CD4-positive, CD25-positive, alpha-beta regulatory T cell (primary cell): ENCODE measurements around the gene DNMT1. TPM values are rescaled to one million over a fixed set of nuclear protein-coding genes. Genes with fewer than 3 reads are reported as not detected.
"Not testable (repeated sequence)": the region's sequence is repeated elsewhere in the genome, so short reads cannot be mapped to it uniquely, and the experiment has no call there.

ENCODE experiments used
- ATAC-seq, 2 donors: fragments of 150-1000 bp; cut with Tn5 transposase; one replicate each; pipeline ENCODE4 v1.10.0; 2021; ENCODE audit warnings: low read depth in 2 of 2, moderate number of reproducible peaks in 2 of 2, moderate library complexity in 1 of 2
- DNase-seq, 3 donors: peaks; one replicate each; pipeline versions ENCODE4 v3.0.0 to v3.0.0-alpha.2; 2012 to 2022; ENCODE audit warnings: mixed read lengths in 1 of 3
- H3K27ac ChIP-seq: one replicate; pipeline ENCODE4 v1.7.0; 2013; ENCODE audit warnings: mild to moderate bottlenecking, low read length; ENCODE audit not compliant: insufficient read depth, poor library complexity, severe bottlenecking
- H3K27me3 ChIP-seq: one replicate; pipeline ENCODE4 v1.7.0; 2013; ENCODE audit warnings: low read length; ENCODE audit not compliant: control insufficient read depth, insufficient read depth
- H3K36me3 ChIP-seq: one replicate; pipeline ENCODE4 v1.7.0; 2013; ENCODE audit warnings: mild to moderate bottlenecking, low read length, moderate library complexity; ENCODE audit not compliant: control insufficient read depth, insufficient read depth
- H3K4me1 ChIP-seq: 2 replicates; pipeline ENCODE4 v1.7.0; 2013; ENCODE audit warnings: mild to moderate bottlenecking, low read length; ENCODE audit not compliant: insufficient read depth, control insufficient read depth, poor library complexity, severe bottlenecking
- H3K4me3 ChIP-seq: one replicate; pipeline ENCODE4 v1.7.0; 2013; ENCODE audit warnings: low read depth, mild to moderate bottlenecking, low read length, moderate library complexity
- H3K9me3 ChIP-seq, 2 experiments: 1 replicate in 1 of 2; 2 replicates in 1 of 2; pipeline ENCODE4 v1.7.0; 2013; ENCODE audit warnings: low read length in 2 of 2, mild to moderate bottlenecking in 1 of 2, moderate library complexity in 1 of 2; ENCODE audit not compliant: control insufficient read depth in 2 of 2
- H3K27ac Mint-ChIP-seq, 3 donors: one replicate each; pipeline ENCODE4 v1.8.0; 2020 to 2022; ENCODE audit warnings: mild to moderate bottlenecking in 3 of 3, mixed read lengths in 3 of 3, moderate library complexity in 2 of 3
- H3K27me3 Mint-ChIP-seq: one replicate; pipeline ENCODE4 v1.8.0; 2022; ENCODE audit warnings: mild to moderate bottlenecking, mixed read lengths
- H3K36me3 Mint-ChIP-seq: one replicate; pipeline ENCODE4 v1.8.0; 2020; ENCODE audit warnings: mixed read lengths
- H3K4me1 Mint-ChIP-seq, 4 donors: one replicate each; pipeline ENCODE4 v1.8.0; 2020 to 2022; ENCODE audit warnings: mixed read lengths in 4 of 4, mild to moderate bottlenecking in 1 of 4
- H3K4me3 Mint-ChIP-seq, 4 donors: one replicate each; pipeline ENCODE4 v1.8.0; 2020 to 2022; ENCODE audit warnings: mild to moderate bottlenecking in 4 of 4, mixed read lengths in 4 of 4, moderate library complexity in 3 of 4
- H3K9me3 Mint-ChIP-seq, 7 donors: one replicate each; pipeline ENCODE4 v1.8.0; 2020 to 2022; ENCODE audit warnings: mixed read lengths in 7 of 7, mild to moderate bottlenecking in 3 of 7, moderate library complexity in 2 of 7
- polyA plus RNA-seq, 4 donors: library from polyadenylated mRNA; unstranded; fragments of 300-500 nt; fragmentation: Illumina TruSeq; gene quantifications; one replicate each; pipeline ENCODE4 v1.2.3, GENCODE V29; 2021
- total RNA-seq: library from RNA; stranded (reverse); gene quantifications from one replicate; pipeline ENCODE4 v1.2.3, GENCODE V29; 2022

The DNMT1 gene
- total and polyA plus RNA-seq, 5 donors from 2014 or later, result 78.8 to 259 (median 99.9) TPM

- H3K9me3 Mint-ChIP-seq, result no peaks in the 10 kb centered on the region
- peaks cover 62% of the 10 kb centered on the region for H3K36me3 ChIP-seq
- H3K4me3 Mint-ChIP-seq, result no peak overlapping the region
- no peaks in the 10 kb centered on the region for H3K27me3 Mint-ChIP-seq
- no peaks in the 10 kb centered on the region for H3K27me3 ChIP-seq
- DNase-seq (no peak), ATAC-seq (no peak)
- no peaks in the 10 kb centered on the region for H3K4me1 ChIP-seq
- H3K27ac Mint-ChIP-seq, result no peak overlapping the region
- H3K9me3 ChIP-seq, result no peaks in the 10 kb centered on the region
- H3K4me1 Mint-ChIP-seq, result peaks cover 0 to 8% (median 4%) of the 10 kb centered on the region in 4 donors
- peaks cover 22% of the 10 kb centered on the region for H3K36me3 Mint-ChIP-seq
- H3K4me3 ChIP-seq, result no peak overlapping the region
- no peak overlapping the region for H3K27ac ChIP-seq
Observed at GRCh38 chr19:10180459-10180858, 14.3 kb downstream of the DNMT1 start.

GRCh38 chr19:10180024-10180423 lies 14.7 kb downstream of the DNMT1 start:
- not testable (repeated sequence) for DNase-seq, H3K9me3 ChIP-seq, ATAC-seq, H3K27me3 ChIP-seq, H3K4me3 Mint-ChIP-seq, H3K4me1 Mint-ChIP-seq, H3K9me3 Mint-ChIP-seq, H3K27ac ChIP-seq, H3K4me3 ChIP-seq, H3K27ac Mint-ChIP-seq, H3K27me3 Mint-ChIP-seq, H3K4me1 ChIP-seq
- peaks cover 25% of the 10 kb centered on the region for H3K36me3 Mint-ChIP-seq
- H3K36me3 ChIP-seq, result peaks cover 66% of the 10 kb centered on the region

GRCh38 chr19:10173527-10173926 lies 21.2 kb downstream of the DNMT1 start:
- H3K4me1 Mint-ChIP-seq, result peaks cover 2 to 9% (median 5%) of the 10 kb centered on the region in 4 donors
- DNase-seq (no peak), ATAC-seq (no peak)
- H3K36me3 Mint-ChIP-seq, result peaks cover 38% of the 10 kb centered on the region
- H3K4me3 Mint-ChIP-seq, result no peak overlapping the region
- H3K9me3 Mint-ChIP-seq, result peaks cover 0 to 1% (median 0%) of the 10 kb centered on the region in 7 donors
- Histone ChIP-seq H3K27me3 (no peaks in the 10 kb centered on the region), H3K36me3 (peaks cover 64% of the 10 kb centered on the region), H3K27ac (no peak overlapping the region), H3K9me3 (no peaks in the 10 kb centered on the region), H3K4me1 (no peaks in the 10 kb centered on the region), H3K4me3 (no peak overlapping the region)
- no peaks in the 10 kb centered on the region for H3K27me3 Mint-ChIP-seq
- H3K27ac Mint-ChIP-seq, result peak overlapping the region; percentile 31 to 93 (median 54)

GRCh38 chr19:10168386-10168948 lies 26.3 kb downstream of the DNMT1 start:
- Histone ChIP-seq H3K27me3 (no peaks in the 10 kb centered on the region), H3K27ac (no peak overlapping the region), H3K4me1 (peaks cover 5% of the 10 kb centered on the region), H3K4me3 (no peak overlapping the region), H3K36me3 (peaks cover 63% of the 10 kb centered on the region), H3K9me3 (no peaks in the 10 kb centered on the region)
- peaks cover 0 to 12% (median 8%) of the 10 kb centered on the region in 4 donors for H3K4me1 Mint-ChIP-seq
- no peaks in the 10 kb centered on the region for H3K27me3 Mint-ChIP-seq
- H3K36me3 Mint-ChIP-seq, result peaks cover 31% of the 10 kb centered on the region
- H3K27ac Mint-ChIP-seq, result peak overlapping the region; percentile 52 to 88 (median 71)
- no peak for ATAC-seq
- peak overlapping the region in 3 of 4 donors; percentile 31 to 81 (median 46) for H3K4me3 Mint-ChIP-seq
- no peaks in the 10 kb centered on the region for H3K9me3 Mint-ChIP-seq
- DNase-seq, result peak in 1 of 3 donors; percentile 38

- Mint-ChIP-seq H3K36me3 (peaks cover 31% of the 10 kb centered on the region), H3K27me3 (no peaks in the 10 kb centered on the region)
- no peaks in the 10 kb centered on the region for H3K9me3 ChIP-seq
Observed at GRCh38 chr19:10167459-10167858, 27.3 kb downstream of the DNMT1 start.

DNA sequence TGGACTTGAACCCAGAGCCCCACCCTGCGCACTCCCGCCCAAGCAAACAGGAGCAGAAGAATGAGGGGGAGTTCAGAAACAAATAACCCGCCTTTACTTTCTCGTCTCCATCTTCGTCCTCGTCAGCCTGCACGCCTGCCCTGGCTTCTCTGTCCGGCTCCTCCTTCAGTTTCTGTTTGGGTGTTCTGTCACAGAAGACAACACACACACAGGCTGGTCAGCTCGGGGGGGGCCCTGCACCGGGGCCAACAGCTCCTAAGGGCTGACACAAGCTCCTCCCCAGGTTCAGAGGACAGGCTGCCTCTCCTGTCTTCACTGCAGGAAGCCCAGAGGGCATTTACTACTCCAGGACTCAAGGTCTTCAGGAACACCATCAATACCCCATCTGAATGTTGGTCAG lies 28.3 kb downstream of the DNMT1 start:
- Mint-ChIP-seq H3K4me1 (peaks cover 0 to 12% (median 8%) of the 10 kb centered on the region in 4 donors), H3K36me3 (peaks cover 33% of the 10 kb centered on the region), H3K27ac (peak overlapping the region in 1 of 3 donors; percentile 75)
- H3K36me3 ChIP-seq, result peaks cover 68% of the 10 kb centered on the region
- not testable (repeated sequence) for H3K4me3 ChIP-seq, H3K4me3 Mint-ChIP-seq, ATAC-seq, H3K4me1 ChIP-seq, H3K27me3 Mint-ChIP-seq, H3K27ac ChIP-seq, DNase-seq, H3K9me3 ChIP-seq, H3K27me3 ChIP-seq, H3K9me3 Mint-ChIP-seq

More at GRCh38 chr19:10167459-10167858, 27.3 kb downstream of the DNMT1 start:
- no peak for DNase-seq
- Mint-ChIP-seq H3K4me3 (no peak overlapping the region), H3K9me3 (no peaks in the 10 kb centered on the region), H3K4me1 (peaks cover 0 to 12% (median 8%) of the 10 kb centered on the region in 4 donors), H3K27ac (peak overlapping the region in 1 of 3 donors; percentile 20)
- no peak overlapping the region for H3K4me3 ChIP-seq
- H3K27ac ChIP-seq, result no peak overlapping the region
- H3K4me1 ChIP-seq, result peaks cover 5% of the 10 kb centered on the region
- ATAC-seq, result no peak
- H3K27me3 ChIP-seq, result no peaks in the 10 kb centered on the region
- H3K36me3 ChIP-seq, result peaks cover 61% of the 10 kb centered on the region

DNA sequence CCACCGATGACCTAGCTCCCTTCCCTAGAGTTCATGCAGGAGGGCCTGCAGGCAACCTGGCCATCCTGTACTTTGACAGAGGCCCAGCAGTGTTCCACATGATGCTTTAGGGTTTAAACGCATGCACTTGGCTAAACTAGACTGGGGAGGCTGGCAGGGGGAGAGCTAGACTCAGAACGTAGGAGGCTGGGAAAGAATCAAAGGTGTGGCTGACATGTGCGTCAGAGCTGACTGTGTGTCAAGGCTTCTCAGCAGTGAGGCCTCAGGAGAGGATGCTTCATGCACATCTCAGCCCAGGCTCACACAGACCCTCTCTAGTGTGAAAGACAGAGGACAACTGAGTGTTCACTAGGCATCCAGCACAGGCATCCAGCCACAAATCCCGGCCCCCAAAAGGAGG lies 28.7 kb downstream of the DNMT1 start:
- no peaks in the 10 kb centered on the region for H3K9me3 Mint-ChIP-seq
- no peak overlapping the region for H3K27ac ChIP-seq
- no peaks in the 10 kb centered on the region for H3K27me3 ChIP-seq
- H3K27ac Mint-ChIP-seq, result peak overlapping the region in 2 of 3 donors; percentile 56 to 75
- H3K4me3 Mint-ChIP-seq, result peak overlapping the region in 1 of 4 donors; percentile 38
- peaks cover 0 to 12% (median 8%) of the 10 kb centered on the region in 4 donors for H3K4me1 Mint-ChIP-seq
- no peak overlapping the region for H3K4me3 ChIP-seq
- peaks cover 5% of the 10 kb centered on the region for H3K4me1 ChIP-seq
- H3K9me3 ChIP-seq, result no peaks in the 10 kb centered on the region
- DNase-seq (no peak), ATAC-seq (no peak)
- no peaks in the 10 kb centered on the region for H3K27me3 Mint-ChIP-seq
- peaks cover 35% of the 10 kb centered on the region for H3K36me3 Mint-ChIP-seq
- H3K36me3 ChIP-seq, result peaks cover 68% of the 10 kb centered on the region

GRCh38 chr19:10163536-10163935 lies 31.2 kb downstream of the DNMT1 start:
- ATAC-seq (no peak), DNase-seq (no peak)
- Histone ChIP-seq H3K27me3 (no peaks in the 10 kb centered on the region), H3K9me3 (no peaks in the 10 kb centered on the region), H3K4me3 (no peak overlapping the region), H3K27ac (no peak overlapping the region), H3K4me1 (peaks cover 5% of the 10 kb centered on the region), H3K36me3 (peaks cover 77% of the 10 kb centered on the region)
- Mint-ChIP-seq H3K27me3 (no peaks in the 10 kb centered on the region), H3K4me1 (peaks cover 0 to 5% (median 5%) of the 10 kb centered on the region in 4 donors), H3K4me3 (peak overlapping the region in 1 of 4 donors; percentile 51), H3K27ac (peak overlapping the region in 1 of 3 donors; percentile 75), H3K36me3 (peaks cover 40% of the 10 kb centered on the region), H3K9me3 (no peaks in the 10 kb centered on the region)
